HCT116 (cell line): ENCODE results near the gene DIP2C. TPM values are rescaled to one million over a fixed set of nuclear protein-coding genes. Genes with fewer than 3 reads are reported as not detected.

Source experiments
- ATAC-seq: fragments of 200-7000 bp; cut with Tn5 transposase; 2 replicates; pipeline ENCODE4 v1.9.1; 2020; ENCODE audit warnings: mild to moderate bottlenecking, moderate library complexity
- BruUV-seq: library from RNA; stranded (reverse); fragments of 400-500 nt; replicated peaks from 2 replicates; lab custom pipeline; 2021; lab: Mats Ljungman, UMichigan
- CTCF ChIA-PET: fragments of 300-600 bp; sonication (Branson Sonifier 250); formaldehyde crosslinking; loops from one replicate; lab custom pipeline; 2021; ENCODE audit warnings: antibody characterized with exemption; lab: Charles Lee
- POLR2A ChIA-PET: fragments of 300-600, 350-600 bp; sonication (Branson Sonifier 250); formaldehyde crosslinking; loops from one replicate; lab custom pipeline; 2021; ENCODE audit warnings: antibody characterized with exemption; lab: Charles Lee
- RAD21 ChIA-PET, 2 experiments: fragments of 300-600 bp; sonication (Branson Sonifier 250); formaldehyde crosslinking; loops; one replicate each; lab custom pipeline; 2023; ENCODE audit warnings: low total read pairs in 2 of 2; ENCODE audit not compliant: uncharacterized antibody in 2 of 2, unreplicated experiment in 2 of 2, low non-redundant PET in 1 of 2; lab: Charles Lee
- DNase-seq: peaks from one replicate; pipeline ENCODE4 v3.0.0-alpha.2; 2010; ENCODE audit warnings: low read depth, low spot score
- H2AFZ ChIP-seq: fragments of 200-600 bp; shearing (Covaris generic), sonication (generic); 2 replicates; pipeline ENCODE4 v1.6.1; 2017; ENCODE audit warnings: low read depth, mixed run types, mixed read lengths, antibody characterized with exemption, low read length; ENCODE audit not compliant: poor library complexity, severe bottlenecking
- H3K27ac ChIP-seq: 2 replicates; pipeline ENCODE4 v1.5.1; 2012; ENCODE audit warnings: low read depth, low read length
- H3K27me3 ChIP-seq: fragments of 200-600 bp; sonication (generic); 2 replicates; pipeline ENCODE4 v1.6.1; 2016; ENCODE audit warnings: mixed run types, low read length, mixed read lengths; ENCODE audit not compliant: insufficient read depth
- H3K36me3 ChIP-seq, 2 experiments: fragments of 200-500 bp in 1 of 2; fragments of 200-600 bp in 1 of 2; sonication (Bioruptor generic) in 1 of 2; sonication (generic) in 1 of 2; 2 replicates each; pipeline versions ENCODE4 v1.5.1 to v1.6.1; 2014 to 2016; ENCODE audit warnings: low read length in 2 of 2, inconsistent platforms in 1 of 2, mixed read lengths in 1 of 2, mixed run types in 1 of 2; ENCODE audit not compliant: insufficient read depth in 2 of 2, control insufficient read depth in 1 of 2
- H3K4me1 ChIP-seq, 2 experiments: fragments of 200-600 bp in 1 of 2; sonication (generic) in 1 of 2; 2 replicates each; pipeline versions ENCODE4 v1.5.1 to v1.6.1; 2012 to 2017; ENCODE audit warnings: low read length in 2 of 2, inconsistent platforms in 1 of 2, mild to moderate bottlenecking in 1 of 2, mixed read lengths in 1 of 2, mixed run types in 1 of 2, moderate library complexity in 1 of 2; ENCODE audit not compliant: insufficient read depth in 2 of 2, control insufficient read depth in 1 of 2
- H3K4me2 ChIP-seq: fragments of 200-600 bp; sonication (generic); 2 replicates; pipeline ENCODE4 v1.6.1; 2017; ENCODE audit warnings: mixed run types, low read length, mixed read lengths
- H3K4me3 ChIP-seq, 2 experiments: fragments of 200-600 bp in 1 of 2; sonication (generic) in 1 of 2; replicated peaks in 1 of 2; 2 replicates each; pipeline ENCODE4 v1.5.1; 2011 to 2016; ENCODE audit warnings: low read length in 2 of 2, control low read depth in 1 of 2, low read depth in 1 of 2, mild to moderate bottlenecking in 1 of 2, mixed read lengths in 1 of 2, mixed run types in 1 of 2
- H3K79me2 ChIP-seq: fragments of 200-600 bp; sonication (generic); 2 replicates; pipeline ENCODE4 v1.6.1; 2017; ENCODE audit warnings: mild to moderate bottlenecking, mixed run types, low read length, moderate library complexity, mixed read lengths; ENCODE audit not compliant: insufficient read depth
- H3K9ac ChIP-seq: fragments of 200-600 bp; sonication (generic); 2 replicates; pipeline ENCODE4 v1.6.1; 2016; ENCODE audit warnings: low read length, mixed read lengths
- H3K9me2 ChIP-seq: fragments of 200-600 bp; sonication (generic), shearing (Covaris generic); 2 replicates; pipeline ENCODE4 v1.6.1; 2017; ENCODE audit warnings: mixed run types, mild to moderate bottlenecking, moderate library complexity; ENCODE audit not compliant: insufficient read depth
- H3K9me3 ChIP-seq, 2 experiments: fragments of 200-500 bp in 1 of 2; fragments of 200-600 bp in 1 of 2; sonication (Bioruptor generic) in 1 of 2; sonication (generic) in 1 of 2; 2 replicates each; pipeline ENCODE4 v1.6.1; 2014 to 2017; ENCODE audit warnings: low read length in 2 of 2, mixed read lengths in 2 of 2, inconsistent platforms in 1 of 2, low read depth in 1 of 2, mild to moderate bottlenecking in 1 of 2, mixed run types in 1 of 2, moderate library complexity in 1 of 2; ENCODE audit not compliant: control insufficient read depth in 1 of 2, insufficient read depth in 1 of 2
- H4K20me1 ChIP-seq: fragments of 200-600 bp; sonication (generic), shearing (Covaris generic); 2 replicates; pipeline ENCODE4 v1.6.1; 2017; ENCODE audit warnings: mixed run types, mild to moderate bottlenecking, moderate library complexity; ENCODE audit not compliant: insufficient read depth
- CBX3 ChIP-seq: IDR thresholded peaks from 2 replicates; pipeline ENCODE4 v1.6.1; 2012; ENCODE audit warnings: low read depth
- CTCF ChIP-seq, 3 experiments: fragments of 200-600 bp in 1 of 3; sonication (generic) in 1 of 3; IDR thresholded peaks in 2 of 3; conservative IDR thresholded peaks in 1 of 3; 2 replicates each; pipeline ENCODE4 v1.5.1; 2012 to 2017; ENCODE audit warnings: low read depth in 2 of 3, low read length in 2 of 3, antibody characterized with exemption in 1 of 3, borderline replicate concordance in 1 of 3, control low read depth in 1 of 3, mild to moderate bottlenecking in 1 of 3, mixed read lengths in 1 of 3, mixed run types in 1 of 3, moderate library complexity in 1 of 3; ENCODE audit not compliant: insufficient read depth in 1 of 3
- EGR1 ChIP-seq: IDR thresholded peaks from 2 replicates; pipeline ENCODE4 v1.6.1; 2012; ENCODE audit warnings: low read depth
- ELF1 ChIP-seq: IDR thresholded peaks from 2 replicates; pipeline ENCODE4 v1.6.1; 2012; ENCODE audit warnings: low read depth, borderline replicate concordance
- EZH2 ChIP-seq: fragments of 200-600 bp; sonication (generic); IDR thresholded peaks from 2 replicates; pipeline ENCODE4 v1.6.1; 2017; ENCODE audit warnings: antibody characterized with exemption, mixed run types
- JUND ChIP-seq: IDR thresholded peaks from 2 replicates; pipeline ENCODE4 v1.6.1; 2012
- POLR2A ChIP-seq: IDR thresholded peaks from 2 replicates; pipeline ENCODE4 v1.7.0; 2011; ENCODE audit warnings: borderline replicate concordance; ENCODE audit not compliant: insufficient read depth, insufficient read length; ENCODE audit errors: extremely low read depth
- POLR2AphosphoS5 ChIP-seq: IDR thresholded peaks from 2 replicates; pipeline ENCODE4 v1.6.1; 2011; ENCODE audit warnings: mild to moderate bottlenecking, low read depth, low read length, moderate library complexity
- SP1 ChIP-seq: IDR thresholded peaks from 2 replicates; pipeline ENCODE4 v1.6.1; 2012; ENCODE audit warnings: low read depth
- SRF ChIP-seq: IDR thresholded peaks from 2 replicates; pipeline ENCODE4 v1.6.1; 2012; ENCODE audit warnings: low read depth
- TCF7L2 ChIP-seq: IDR thresholded peaks from 2 replicates; pipeline ENCODE4 v1.7.0; 2011; ENCODE audit warnings: borderline replicate concordance, inconsistent platforms; ENCODE audit not compliant: insufficient read depth, insufficient read length; ENCODE audit errors: extremely low read depth
- ZNF274 ChIP-seq: fragments of 200-500 bp; sonication (Bioruptor generic); IDR thresholded peaks from 2 replicates; pipeline ENCODE4 v1.6.1; 2014; ENCODE audit warnings: mild to moderate bottlenecking, low read depth, low read length, inconsistent platforms
- intact Hi-C: fragments of 100-400 bp; cut with micrococcal nuclease; formaldehyde crosslinking; loops from 2 replicates; pipeline ENCODE4 v1.10.0; 2022
- total RNA-seq: library from RNA; stranded (reverse); gene quantifications from one replicate; pipeline ENCODE4 v1.2.1, GENCODE V29; 2021; ENCODE audit not compliant: unreplicated experiment
- TF ChIP-seq, protein P1 (sequence below): IDR thresholded peaks from 2 replicates; pipeline ENCODE4 v1.6.1; 2012
- TF ChIP-seq, protein P2 (sequence below): IDR thresholded peaks from 2 replicates; pipeline ENCODE4 v1.6.1; 2012
- TF ChIP-seq, protein P3 (sequence below): IDR thresholded peaks from 2 replicates; pipeline ENCODE4 v1.6.1; 2012; ENCODE audit warnings: low read depth

DIP2C gene
- total RNA-seq, 1 experiment from 2014 or later, result 15.4 TPM

- intact Hi-C loops, result no loop called here
- Histone ChIP-seq H4K20me1 (no peaks in the 10 kb centered on the region), H3K4me3 (no peak overlapping the region), H3K9me3 (no peaks in the 10 kb centered on the region), H3K36me3 (no peaks in the 10 kb centered on the region), H3K4me1 (peaks cover 0 to 4% of the 10 kb centered on the region in 2 experiments; a peak in 1 of 4 replicates), H2AFZ (no peak overlapping the region), H3K27me3 (no peaks in the 10 kb centered on the region), H3K27ac (no peak overlapping the region), H3K4me2 (no peak overlapping the region), H3K9me2 (no peaks in the 10 kb centered on the region), H3K9ac (no peak overlapping the region), H3K79me2 (0 out of 2 replicates have a peak, but pooled peaks cover under 1% of the 10 kb centered on the region)
- ChIA-PET RAD21 (no interaction called here), CTCF (no interaction called here), POLR2A (no interaction called here)
- ATAC-seq (no peak), DNase-seq (no peak)
- no TSS peak for BruUV-seq
- TF ChIP-seq SP1 (no peak), TCF7L2 (no peak), JUND (no peak), ELF1 (no peak), POLR2A (no peak), EGR1 (no peak), CTCF (IDR thresholded peaks at IDR 0.05 in 2 of 3, conservative IDR thresholded peaks at IDR 0.05 in 1 of 3; ENCODE audit: borderline replicate concordance in 1 of 3, insufficient read depth in 1 of 3, low read depth in 2 of 3, low read length in 2 of 3) (no peak), CBX3 (no peak), POLR2AphosphoS5 (no peak), EZH2 (no peak), SRF (no peak), ZNF274 (no peak)
- TF ChIP-seq, protein P1, sequence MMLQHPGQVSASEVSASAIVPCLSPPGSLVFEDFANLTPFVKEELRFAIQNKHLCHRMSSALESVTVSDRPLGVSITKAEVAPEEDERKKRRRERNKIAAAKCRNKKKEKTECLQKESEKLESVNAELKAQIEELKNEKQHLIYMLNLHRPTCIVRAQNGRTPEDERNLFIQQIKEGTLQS, result no peak
- TF ChIP-seq, protein P2, sequence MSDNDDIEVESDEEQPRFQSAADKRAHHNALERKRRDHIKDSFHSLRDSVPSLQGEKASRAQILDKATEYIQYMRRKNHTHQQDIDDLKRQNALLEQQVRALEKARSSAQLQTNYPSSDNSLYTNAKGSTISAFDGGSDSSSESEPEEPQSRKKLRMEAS, result no peak
- TF ChIP-seq, protein P3, sequence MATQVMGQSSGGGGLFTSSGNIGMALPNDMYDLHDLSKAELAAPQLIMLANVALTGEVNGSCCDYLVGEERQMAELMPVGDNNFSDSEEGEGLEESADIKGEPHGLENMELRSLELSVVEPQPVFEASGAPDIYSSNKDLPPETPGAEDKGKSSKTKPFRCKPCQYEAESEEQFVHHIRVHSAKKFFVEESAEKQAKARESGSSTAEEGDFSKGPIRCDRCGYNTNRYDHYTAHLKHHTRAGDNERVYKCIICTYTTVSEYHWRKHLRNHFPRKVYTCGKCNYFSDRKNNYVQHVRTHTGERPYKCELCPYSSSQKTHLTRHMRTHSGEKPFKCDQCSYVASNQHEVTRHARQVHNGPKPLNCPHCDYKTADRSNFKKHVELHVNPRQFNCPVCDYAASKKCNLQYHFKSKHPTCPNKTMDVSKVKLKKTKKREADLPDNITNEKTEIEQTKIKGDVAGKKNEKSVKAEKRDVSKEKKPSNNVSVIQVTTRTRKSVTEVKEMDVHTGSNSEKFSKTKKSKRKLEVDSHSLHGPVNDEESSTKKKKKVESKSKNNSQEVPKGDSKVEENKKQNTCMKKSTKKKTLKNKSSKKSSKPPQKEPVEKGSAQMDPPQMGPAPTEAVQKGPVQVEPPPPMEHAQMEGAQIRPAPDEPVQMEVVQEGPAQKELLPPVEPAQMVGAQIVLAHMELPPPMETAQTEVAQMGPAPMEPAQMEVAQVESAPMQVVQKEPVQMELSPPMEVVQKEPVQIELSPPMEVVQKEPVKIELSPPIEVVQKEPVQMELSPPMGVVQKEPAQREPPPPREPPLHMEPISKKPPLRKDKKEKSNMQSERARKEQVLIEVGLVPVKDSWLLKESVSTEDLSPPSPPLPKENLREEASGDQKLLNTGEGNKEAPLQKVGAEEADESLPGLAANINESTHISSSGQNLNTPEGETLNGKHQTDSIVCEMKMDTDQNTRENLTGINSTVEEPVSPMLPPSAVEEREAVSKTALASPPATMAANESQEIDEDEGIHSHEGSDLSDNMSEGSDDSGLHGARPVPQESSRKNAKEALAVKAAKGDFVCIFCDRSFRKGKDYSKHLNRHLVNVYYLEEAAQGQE, result no peak
Measured at GRCh38 chr10:597976-598375, 91.5 kb downstream of the DIP2C start.
